Esophagus mucosa (tissue), 1 donor: ENCODE results near the gene SARS2. TPM values are rescaled to one million over a fixed set of nuclear protein-coding genes. Genes with fewer than 3 reads are reported as not detected.
A peak's percentile ranks its signal among the peaks of the same experiment; 100 is the strongest.
"Not testable (repeated sequence)": the region's sequence is repeated elsewhere in the genome, so short reads cannot be mapped to it uniquely, and the experiment has no call there.

Experiments used
- ATAC-seq: fragments of 200-7000 bp; cut with Tn5 transposase; one replicate; pipeline ENCODE4 v1.9.1; 2020
- total RNA-seq: library from RNA; stranded (reverse); gene quantifications from one replicate; pipeline ENCODE4 v1.2.4, GENCODE V29; 2023
- donor health status: DM: yes; HTN: yes; CAD: no.

SARS2 gene
- total RNA-seq, 1 donor from 2014 or later = 24.1 TPM

- no peak for ATAC-seq
These were observed 15.9 kb upstream of the SARS2 start for GRCh38 chr19:38946229-38947010.

- ATAC-seq = no peak
These were observed 15.1 kb upstream of the SARS2 start for GRCh38 chr19:38945562-38946228.

GRCh38 chr19:38944981-38945506, 14.5 kb upstream of the SARS2 start:
- ATAC-seq = no peak

- peak; percentile 37 for ATAC-seq
These were observed 12.1 kb upstream of the SARS2 start for GRCh38 chr19:38942471-38943181.

- no peak for ATAC-seq
These were observed 11.4 kb upstream of the SARS2 start for GRCh38 chr19:38941979-38942378.

GRCh38 chr19:38941466-38941865, 10.9 kb upstream of the SARS2 start:
- ATAC-seq = not testable (repeated sequence)

- no peak for ATAC-seq
These were observed 9.4 kb upstream of the SARS2 start for GRCh38 chr19:38939957-38940356.

GRCh38 chr19:38933544-38933943, 3.0 kb upstream of the SARS2 start:
- no peak for ATAC-seq

- no peak for ATAC-seq
These were observed 2.0 kb upstream of the SARS2 start for GRCh38 chr19:38932425-38933179.

- no peak for ATAC-seq
These were observed 894 bp upstream of the SARS2 start for GRCh38 chr19:38931521-38931793.

GRCh38 chr19:38930776-38931520, 385 bp upstream of the SARS2 start, which contains the start of gene MRPS12:
TSS of gene MRPS12 (plus strand) at chr19:38930944. CDS start at chr19:38931295, 351 bp downstream.
- ATAC-seq = peak; percentile 97

GRCh38 chr19:38928391-38929001, 2.1 kb downstream of the SARS2 start:
- ATAC-seq = no peak

- ATAC-seq = no peak
These were observed 6.2 kb downstream of the SARS2 start for GRCh38 chr19:38924388-38924787.

GRCh38 chr19:38922482-38922881, 8.1 kb downstream of the SARS2 start:
- no peak for ATAC-seq

GRCh38 chr19:38921420-38922274, 8.9 kb downstream of the SARS2 start:
- no peak for ATAC-seq

- ATAC-seq = no peak
These were observed 9.8 kb downstream of the SARS2 start for GRCh38 chr19:38920602-38921419.

GRCh38 chr19:38919837-38920601, 10.5 kb downstream of the SARS2 start:
- ATAC-seq = no peak

GRCh38 chr19:38918526-38918925, 12.0 kb downstream of the SARS2 start:
- ATAC-seq = no peak
